GM12878 (cell line): ENCODE results near the gene SLC35G6. TPM values are rescaled to one million over a fixed set of nuclear protein-coding genes. Genes with fewer than 3 reads are reported as not detected.

ENCODE experiments used
- ATAC-seq: fragments of 200-7000 bp; cut with Tn5 transposase; 3 replicates; pipeline ENCODE4 v1.9.1; 2020; ENCODE audit warnings: mild to moderate bottlenecking, moderate library complexity
- BruUV-seq: library from RNA; stranded (reverse); fragments of 400-500 nt; replicated peaks from 2 replicates; lab custom pipeline; 2021; lab: Mats Ljungman, UMichigan
- CTCF ChIA-PET: fragments of 300-600 bp; sonication (Branson Sonifier 250); formaldehyde crosslinking; extraction: SDS; loops from one replicate; lab custom pipeline; 2021; ENCODE audit warnings: inconsistent platforms; lab: Yijun Ruan, JAX
- POLR2A ChIA-PET: fragments of 350-600 bp; formaldehyde crosslinking; extraction: SDS; loops from one replicate; lab custom pipeline; 2021; ENCODE audit warnings: inconsistent platforms; lab: Charles Lee
- RAD21 ChIA-PET: fragments of 300-600 bp; sonication (Branson Sonifier 250); formaldehyde crosslinking; loops from one replicate; lab custom pipeline; 2023; ENCODE audit warnings: antibody characterized with exemption; ENCODE audit not compliant: unreplicated experiment; lab: Charles Lee
- SMC1A ChIA-PET: fragments of 300-600 bp; sonication (Branson Sonifier 250); formaldehyde crosslinking; loops from one replicate; lab custom pipeline; 2023; ENCODE audit not compliant: unreplicated experiment, uncharacterized antibody; lab: Charles Lee
- DNase-seq: peaks from one replicate; pipeline ENCODE4 v3.0.0-alpha.2; 2011; ENCODE audit warnings: low read depth, low spot score
- FAIRE-seq: peaks from 3 replicates; lab custom pipeline; 2011; peaks lifted over from hg19 to GRCh38; lab: Jason Lieb, UNC
- H2AFZ ChIP-seq: 2 replicates; pipeline ENCODE4 v1.6.0; 2011; ENCODE audit warnings: low read depth, low read length, control low read depth; ENCODE audit not compliant: control insufficient read depth
- H3K27ac ChIP-seq: 2 replicates; pipeline ENCODE4 v1.5.1; 2011; ENCODE audit warnings: control low read depth; ENCODE audit not compliant: control insufficient read depth, insufficient read depth
- H3K27me3 ChIP-seq, 2 experiments: replicated peaks in 1 of 2; 2 replicates each; pipeline versions ENCODE4 v1.6.0 to v1.6.1; 2011; ENCODE audit warnings: low read length in 1 of 2; ENCODE audit not compliant: control insufficient read depth in 2 of 2, insufficient read depth in 2 of 2
- H3K36me3 ChIP-seq, 2 experiments: 2 replicates each; pipeline ENCODE4 v1.5.1; 2011; ENCODE audit warnings: low read length in 1 of 2; ENCODE audit not compliant: control insufficient read depth in 2 of 2, insufficient read depth in 2 of 2
- H3K4me1 ChIP-seq: 2 replicates; pipeline ENCODE4 v1.6.1; 2011; ENCODE audit warnings: mild to moderate bottlenecking, low read length, moderate library complexity, mixed read lengths; ENCODE audit not compliant: control insufficient read depth, insufficient read depth
- H3K4me2 ChIP-seq: 2 replicates; pipeline ENCODE4 v1.6.0; 2011; ENCODE audit warnings: control low read depth; ENCODE audit not compliant: control insufficient read depth, insufficient read depth
- H3K4me3 ChIP-seq: fragments of 200-600 bp; sonication (generic); 2 replicates; pipeline ENCODE4 v1.5.1; 2016
- H3K79me2 ChIP-seq: 2 replicates; pipeline ENCODE4 v1.6.0; 2011; ENCODE audit warnings: low read length; ENCODE audit not compliant: control insufficient read depth, insufficient read depth
- H3K9ac ChIP-seq: 2 replicates; pipeline ENCODE4 v1.8.0; 2011; ENCODE audit warnings: low read length, control low read depth, mixed read lengths; ENCODE audit not compliant: control insufficient read depth, insufficient read depth
- H3K9me3 ChIP-seq: replicated peaks from 3 replicates; pipeline ENCODE4 v1.5.1; 2011; ENCODE audit warnings: mild to moderate bottlenecking, low read length; ENCODE audit not compliant: control insufficient read depth, insufficient read depth
- H4K20me1 ChIP-seq: 2 replicates; pipeline ENCODE4 v1.6.0; 2011; ENCODE audit not compliant: control insufficient read depth, insufficient read depth
- ASH2L ChIP-seq: fragments of 300-600, 200-600 bp; sonication (generic); IDR thresholded peaks from 2 replicates; pipeline ENCODE4 v1.6.1; 2017; ENCODE audit warnings: low read depth, mild to moderate bottlenecking, borderline replicate concordance
- IRF4 ChIP-seq: IDR thresholded peaks from 2 replicates; pipeline ENCODE4 v1.6.1; 2011; ENCODE audit warnings: low read depth, low read length
- JUNB ChIP-seq: IDR thresholded peaks from 2 replicates; pipeline ENCODE4 v1.6.1; 2016; ENCODE audit warnings: antibody characterized with exemption, mild to moderate bottlenecking
- MYB ChIP-seq: fragments of 150-350 bp; IDR thresholded peaks from 2 replicates; pipeline ENCODE4 v1.6.1; 2014; ENCODE audit warnings: mild to moderate bottlenecking, low read depth, low read length, borderline replicate concordance
- POLR2AphosphoS5 ChIP-seq: IDR thresholded peaks from 2 replicates; pipeline ENCODE4 v1.6.1; 2011; ENCODE audit warnings: mild to moderate bottlenecking, low read length, inconsistent platforms
- RUNX3 ChIP-seq: IDR thresholded peaks from 2 replicates; pipeline ENCODE4 v1.6.1; 2012; ENCODE audit warnings: low read length, inconsistent platforms
- SREBF2 ChIP-seq: IDR thresholded peaks from 2 replicates; pipeline ENCODE4 v1.6.1; 2012; ENCODE audit warnings: mild to moderate bottlenecking, low read length
- TBL1XR1 ChIP-seq: IDR thresholded peaks from 2 replicates; pipeline ENCODE4 v1.6.1; 2012; ENCODE audit warnings: low read depth, low read length, improper control_type of control experiment
- TCF12 ChIP-seq: IDR thresholded peaks from 2 replicates; pipeline ENCODE4 v1.6.1; 2011; ENCODE audit warnings: low read depth, mild to moderate bottlenecking, low read length
- ZNF24 ChIP-seq: fragments of 450-650 bp; IDR thresholded peaks from 2 replicates; pipeline ENCODE4 v1.6.1; 2017; ENCODE audit warnings: antibody characterized with exemption, mild to moderate bottlenecking
- WGBS: methylation state at CpG from one replicate; pipeline ENCODE4 v1.1.6; 2016; ENCODE audit warnings: low lambda C conversion rate; ENCODE audit not compliant: insufficient replicate concordance, insufficient coverage; ENCODE audit errors: missing lambda C conversion rate; 5-methylcytosine and 5-hydroxymethylcytosine counted together
- in situ Hi-C: fragments of 300-500 bp; cut with MboI; formaldehyde crosslinking; loops from 9 replicates; pipeline ENCODE4 v1.14.3; 2018; ENCODE audit warnings: mixed read lengths
- intact Hi-C: fragments of 100-400 bp; cut with micrococcal nuclease; formaldehyde crosslinking; loops from one replicate; pipeline ENCODE4 v1.14.2; 2022; ENCODE audit not compliant: unreplicated experiment
- polyA plus RNA-seq, 11 experiments: library from polyadenylated mRNA; depleted of rRNA in 4 of 11; unstranded in 6 of 11; stranded (reverse) in 5 of 11; fragments of >200 nt; fragmentation: Nextera tagmentation in 4 of 11; fragmentation: Illumina TruSeq in 1 of 11; extraction: Ambion mirVana in 4 of 11; extraction: Trizol in 1 of 11; gene quantifications; 1 replicate in 1 of 11; 2 replicates in 10 of 11; pipeline versions ENCODE4 v1.2.1 to v1.2.3, GENCODE V29; 2011 to 2016; ENCODE audit warnings: inconsistent platforms in 2 of 11, missing spikeins in 2 of 11, low read depth in 1 of 11
- total RNA-seq, 4 experiments: library from RNA; depleted of rRNA in 3 of 4; stranded (reverse); fragments of >200 nt in 3 of 4; fragmentation: Illumina TruSeq in 1 of 4; extraction: Trizol in 1 of 4; gene quantifications; 2 replicates each; pipeline versions ENCODE4 v1.2.1 to v1.2.3, GENCODE V29; 2013 to 2021
- TF ChIP-seq, protein P1 (sequence below): IDR thresholded peaks from 2 replicates; pipeline ENCODE4 v1.6.1; 2011; ENCODE audit warnings: low read depth, mild to moderate bottlenecking, low read length, moderate library complexity, borderline replicate concordance; ENCODE audit errors: extremely low read depth
- TF ChIP-seq, protein P2 (sequence below): fragments of 450-650 bp; IDR thresholded peaks from 2 replicates; pipeline ENCODE4 v1.6.1; 2017; ENCODE audit warnings: mild to moderate bottlenecking, moderate library complexity
- TF ChIP-seq, protein P3 (sequence below): IDR thresholded peaks from 2 replicates; pipeline ENCODE4 v1.6.1; 2012; ENCODE audit warnings: low read depth, low read length, improper control_type of control experiment
- TF ChIP-seq, protein P4 (sequence below): fragments of 450-650 bp; IDR thresholded peaks from 2 replicates; pipeline ENCODE4 v1.6.1; 2017; ENCODE audit warnings: low read depth, mild to moderate bottlenecking, moderate library complexity

The SLC35G6 gene
- total and polyA plus RNA-seq, 10 of the 15 experiments (the other 5 are each of a cell fraction or from before 2014, with no cell fraction given): 0.20 TPM; not detected in 9

- WGBS: 11% methylated on average over 3 of the region's 3 CpGs
These were observed 4.9 kb downstream of the SLC35G6 start for GRCh38 chr17:7486181-7486580.

More at GRCh38 chr17:7486181-7486580, 4.9 kb downstream of the SLC35G6 start:
- peaks cover 66% of the 10 kb centered on the region for H3K79me2 ChIP-seq
- ChIA-PET SMC1A (interaction anchor here (0.7 to 3.5 kb wide), 12 partner anchors 9 to 385 kb away, joined by 3 to 24 read pairs (median 4); partner anchors contain the start of genes TMEM102, TMEM256 and TNFSF13), POLR2A (interaction anchor here (0.6 to 6.6 kb wide), 17 partner anchors 10 to 356 kb away, joined by 3 to 63 read pairs (median 6); partner anchors contain the start of genes ACAP1, FGF11, MPDU1 and TMEM102), CTCF (interaction anchor here (0.7 to 4.7 kb wide), 14 partner anchors 10 to 204 kb away, joined by 3 to 28 read pairs (median 4); partner anchors contain the start of genes SENP3, TMEM102 and TNFSF13), RAD21 (interaction anchor here (0.7 to 2.2 kb wide), 5 partner anchors 45 to 75 kb away, joined by 3 to 11 read pairs (median 5); partner anchors contain the start of gene TMEM102)
- no peaks in the 10 kb centered on the region for H3K4me1 ChIP-seq
- ATAC-seq (no peak), DNase-seq (no peak), FAIRE-seq (no peak)
- H3K9ac ChIP-seq: peak overlapping the region; percentile 11; the same call in 1 of the 2 replicates
- H3K36me3 ChIP-seq: peaks cover 0 to 9% of the 10 kb centered on the region in 2 experiments; a peak in 3 of 4 replicates
- peaks cover 6% of the 10 kb centered on the region; the same call in 1 of the 2 replicates for H4K20me1 ChIP-seq
- intact Hi-C loops: loop anchor here (2.0 to 10.0 kb wide), 2 partner anchors 75 to 199 kb away; partner anchors contain the start of genes SENP3, TP53 and WRAP53
- H3K4me2 ChIP-seq: peak overlapping the region; percentile 91
- H3K27me3 ChIP-seq: no peaks in the 10 kb centered on the region
- H3K27ac ChIP-seq: no peak overlapping the region
- H3K9me3 ChIP-seq: no peaks in the 10 kb centered on the region
- H3K4me3 ChIP-seq: peak overlapping the region; percentile 91
- TF ChIP-seq JUNB: no peak
- 0 out of 2 replicates have a peak, but pooled peaks have one; percentile 6 for TF ChIP-seq RUNX3
- no peak for TF ChIP-seq IRF4
- no peak for TF ChIP-seq ASH2L
- peak; percentile 40; the same call in 1 of the 2 replicates for TF ChIP-seq ZNF24
- no peak for TF ChIP-seq MYB
- 0 out of 2 replicates have a peak, but pooled peaks have one; percentile 49 for TF ChIP-seq POLR2AphosphoS5
- TF ChIP-seq, protein P1, sequence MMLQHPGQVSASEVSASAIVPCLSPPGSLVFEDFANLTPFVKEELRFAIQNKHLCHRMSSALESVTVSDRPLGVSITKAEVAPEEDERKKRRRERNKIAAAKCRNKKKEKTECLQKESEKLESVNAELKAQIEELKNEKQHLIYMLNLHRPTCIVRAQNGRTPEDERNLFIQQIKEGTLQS: no peak
- TF ChIP-seq, protein P2, sequence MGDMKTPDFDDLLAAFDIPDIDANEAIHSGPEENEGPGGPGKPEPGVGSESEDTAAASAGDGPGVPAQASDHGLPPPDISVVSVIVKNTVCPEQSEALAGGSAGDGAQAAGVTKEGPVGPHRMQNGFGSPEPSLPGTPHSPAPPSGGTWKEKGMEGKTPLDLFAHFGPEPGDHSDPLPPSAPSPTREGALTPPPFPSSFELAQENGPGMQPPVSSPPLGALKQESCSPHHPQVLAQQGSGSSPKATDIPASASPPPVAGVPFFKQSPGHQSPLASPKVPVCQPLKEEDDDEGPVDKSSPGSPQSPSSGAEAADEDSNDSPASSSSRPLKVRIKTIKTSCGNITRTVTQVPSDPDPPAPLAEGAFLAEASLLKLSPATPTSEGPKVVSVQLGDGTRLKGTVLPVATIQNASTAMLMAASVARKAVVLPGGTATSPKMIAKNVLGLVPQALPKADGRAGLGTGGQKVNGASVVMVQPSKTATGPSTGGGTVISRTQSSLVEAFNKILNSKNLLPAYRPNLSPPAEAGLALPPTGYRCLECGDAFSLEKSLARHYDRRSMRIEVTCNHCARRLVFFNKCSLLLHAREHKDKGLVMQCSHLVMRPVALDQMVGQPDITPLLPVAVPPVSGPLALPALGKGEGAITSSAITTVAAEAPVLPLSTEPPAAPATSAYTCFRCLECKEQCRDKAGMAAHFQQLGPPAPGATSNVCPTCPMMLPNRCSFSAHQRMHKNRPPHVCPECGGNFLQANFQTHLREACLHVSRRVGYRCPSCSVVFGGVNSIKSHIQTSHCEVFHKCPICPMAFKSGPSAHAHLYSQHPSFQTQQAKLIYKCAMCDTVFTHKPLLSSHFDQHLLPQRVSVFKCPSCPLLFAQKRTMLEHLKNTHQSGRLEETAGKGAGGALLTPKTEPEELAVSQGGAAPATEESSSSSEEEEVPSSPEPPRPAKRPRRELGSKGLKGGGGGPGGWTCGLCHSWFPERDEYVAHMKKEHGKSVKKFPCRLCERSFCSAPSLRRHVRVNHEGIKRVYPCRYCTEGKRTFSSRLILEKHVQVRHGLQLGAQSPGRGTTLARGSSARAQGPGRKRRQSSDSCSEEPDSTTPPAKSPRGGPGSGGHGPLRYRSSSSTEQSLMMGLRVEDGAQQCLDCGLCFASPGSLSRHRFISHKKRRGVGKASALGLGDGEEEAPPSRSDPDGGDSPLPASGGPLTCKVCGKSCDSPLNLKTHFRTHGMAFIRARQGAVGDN: no peak
- TF ChIP-seq, protein P3, sequence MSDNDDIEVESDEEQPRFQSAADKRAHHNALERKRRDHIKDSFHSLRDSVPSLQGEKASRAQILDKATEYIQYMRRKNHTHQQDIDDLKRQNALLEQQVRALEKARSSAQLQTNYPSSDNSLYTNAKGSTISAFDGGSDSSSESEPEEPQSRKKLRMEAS: no peak
- TF ChIP-seq TBL1XR1: no peak
- TF ChIP-seq, protein P4, sequence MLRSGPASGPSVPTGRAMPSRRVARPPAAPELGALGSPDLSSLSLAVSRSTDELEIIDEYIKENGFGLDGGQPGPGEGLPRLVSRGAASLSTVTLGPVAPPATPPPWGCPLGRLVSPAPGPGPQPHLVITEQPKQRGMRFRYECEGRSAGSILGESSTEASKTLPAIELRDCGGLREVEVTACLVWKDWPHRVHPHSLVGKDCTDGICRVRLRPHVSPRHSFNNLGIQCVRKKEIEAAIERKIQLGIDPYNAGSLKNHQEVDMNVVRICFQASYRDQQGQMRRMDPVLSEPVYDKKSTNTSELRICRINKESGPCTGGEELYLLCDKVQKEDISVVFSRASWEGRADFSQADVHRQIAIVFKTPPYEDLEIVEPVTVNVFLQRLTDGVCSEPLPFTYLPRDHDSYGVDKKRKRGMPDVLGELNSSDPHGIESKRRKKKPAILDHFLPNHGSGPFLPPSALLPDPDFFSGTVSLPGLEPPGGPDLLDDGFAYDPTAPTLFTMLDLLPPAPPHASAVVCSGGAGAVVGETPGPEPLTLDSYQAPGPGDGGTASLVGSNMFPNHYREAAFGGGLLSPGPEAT: no peak
- no peak for TF ChIP-seq SREBF2
- no peak for TF ChIP-seq TCF12
- TF ChIP-seq, all 136 proteins: peak for 3
- in situ Hi-C loops: no loop called here
- BruUV-seq: TSS peak; percentile 64
- no peak overlapping the region for H2AFZ ChIP-seq
